GM23338 (cell line): ENCODE results near the gene CDYL. TPM values are rescaled to one million over a fixed set of nuclear protein-coding genes. Genes with fewer than 3 reads are reported as not detected.

Source experiments
- ATAC-seq: fragments of 200-7000 bp; cut with Tn5 transposase; 3 replicates; pipeline ENCODE4 v1.9.1; 2020
- DNase-seq: peaks from one replicate; pipeline ENCODE4 v3.0.0-alpha.2; 2015; ENCODE audit warnings: low spot score
- H2AFZ ChIP-seq: fragments of 200-600 bp; sonication (generic); 2 replicates; pipeline ENCODE4 v1.8.0; 2016; ENCODE audit warnings: antibody characterized with exemption, mild to moderate bottlenecking, moderate library complexity
- H3F3A ChIP-seq: fragments of 200-600 bp; sonication (generic); replicated peaks from 2 replicates; pipeline ENCODE4 v1.8.0; 2017; ENCODE audit warnings: antibody characterized with exemption, mixed run types, low read depth
- H3K27ac ChIP-seq: fragments of 200-600 bp; sonication (generic); 2 replicates; pipeline ENCODE4 v1.6.1; 2016; ENCODE audit warnings: low read depth
- H3K27me3 ChIP-seq: fragments of 200-600 bp; sonication (generic); 2 replicates; pipeline ENCODE4 v1.8.0; 2016; ENCODE audit warnings: mild to moderate bottlenecking, mixed run types, moderate library complexity; ENCODE audit not compliant: insufficient read depth
- H3K36me3 ChIP-seq: fragments of 200-600 bp; sonication (generic); 2 replicates; pipeline ENCODE4 v1.8.0; 2016; ENCODE audit warnings: mild to moderate bottlenecking; ENCODE audit not compliant: insufficient read depth
- H3K4me1 ChIP-seq: fragments of 200-600 bp; sonication (generic); 2 replicates; pipeline ENCODE4 v1.8.0; 2016; ENCODE audit warnings: mild to moderate bottlenecking, moderate library complexity; ENCODE audit not compliant: insufficient read depth
- H3K4me2 ChIP-seq: fragments of 200-600 bp; sonication (generic); 2 replicates; pipeline ENCODE4 v1.7.1; 2017; ENCODE audit warnings: mixed run types
- H3K4me3 ChIP-seq: fragments of 200-600 bp; sonication (generic); 2 replicates; pipeline ENCODE4 v1.6.1; 2016; ENCODE audit warnings: mixed run types
- H3K79me2 ChIP-seq: fragments of 200-600 bp; sonication (generic); replicated peaks from 2 replicates; pipeline ENCODE4 v1.8.0; 2017; ENCODE audit warnings: mild to moderate bottlenecking; ENCODE audit not compliant: insufficient read depth
- H3K9me2 ChIP-seq: fragments of 200-600 bp; sonication (generic); 2 replicates; pipeline ENCODE4 v1.8.0; 2017; ENCODE audit not compliant: insufficient read depth
- H4K20me1 ChIP-seq: fragments of 200-600 bp; sonication (generic); replicated peaks from 2 replicates; pipeline ENCODE4 v1.8.0; 2017; ENCODE audit warnings: mild to moderate bottlenecking; ENCODE audit not compliant: insufficient read depth
- H3K27ac Mint-ChIP-seq: 2 replicates; pipeline ENCODE4 v1.8.0; 2020; ENCODE audit warnings: inconsistent platforms, mild to moderate bottlenecking, moderate library complexity, mixed read lengths
- H3K27me3 Mint-ChIP-seq: 3 replicates; pipeline ENCODE4 v1.8.0; 2022; ENCODE audit warnings: low read depth, mild to moderate bottlenecking, moderate library complexity, mixed read lengths, inconsistent platforms; ENCODE audit not compliant: insufficient read depth, poor library complexity
- H3K36me3 Mint-ChIP-seq: 3 replicates; pipeline ENCODE4 v1.8.0; 2021; ENCODE audit warnings: low read depth, mild to moderate bottlenecking, inconsistent platforms, moderate library complexity, mixed read lengths
- H3K4me1 Mint-ChIP-seq: 3 replicates; pipeline ENCODE4 v1.8.0; 2020; ENCODE audit warnings: mild to moderate bottlenecking, inconsistent platforms, mixed read lengths
- H3K4me3 Mint-ChIP-seq: 3 replicates; pipeline ENCODE4 v1.8.0; 2021; ENCODE audit warnings: moderate library complexity, mild to moderate bottlenecking, inconsistent platforms, mixed read lengths
- H3K9me3 Mint-ChIP-seq: 3 replicates; pipeline ENCODE4 v1.8.0; 2020; ENCODE audit warnings: moderate library complexity, mild to moderate bottlenecking, inconsistent platforms, mixed read lengths
- CREB1 ChIP-seq: fragments of 250-450 bp; sonication (Bioruptor Pico); IDR thresholded peaks from 2 replicates; pipeline ENCODE4 v1.5.0; 2020; ENCODE audit warnings: low read depth, mild to moderate bottlenecking, moderate library complexity
- NANOG ChIP-seq: IDR thresholded peaks from 2 replicates; pipeline ENCODE4 v1.6.1; 2016; ENCODE audit warnings: antibody characterized with exemption, borderline replicate concordance
- REST ChIP-seq: IDR thresholded peaks from one replicate; pipeline ENCODE4 v1.6.1; 2018; ENCODE audit warnings: antibody characterized with exemption; ENCODE audit not compliant: unreplicated experiment
- ZNF331 ChIP-seq: fragments of 250-450 bp; sonication (Bioruptor Pico); IDR thresholded peaks from 2 replicates; pipeline ENCODE4 v1.5.0; 2020; ENCODE audit warnings: low read depth, mild to moderate bottlenecking, moderate library complexity
- polyA plus RNA-seq: library from polyadenylated mRNA; unstranded; fragments of >200 nt; fragmentation: Nextera tagmentation; extraction: Ambion mirVana; gene quantifications from 2 replicates; pipeline ENCODE4 v1.2.1, GENCODE V29; 2016
- total RNA-seq: library from RNA; depleted of rRNA; stranded (reverse); fragments of >200 nt; shearing (Covaris generic); gene quantifications from 2 replicates; pipeline ENCODE4 v1.2.3, GENCODE V29; 2014
- TF ChIP-seq, protein P1 (sequence below): fragments of 250-450 bp; sonication (Bioruptor Pico); IDR thresholded peaks from 2 replicates; pipeline ENCODE4 v1.5.0; 2020; ENCODE audit warnings: mild to moderate bottlenecking, moderate library complexity

CDYL gene
- total and polyA plus RNA-seq, 2 experiments from 2014 or later = 67.2 to 128 TPM

DNA sequence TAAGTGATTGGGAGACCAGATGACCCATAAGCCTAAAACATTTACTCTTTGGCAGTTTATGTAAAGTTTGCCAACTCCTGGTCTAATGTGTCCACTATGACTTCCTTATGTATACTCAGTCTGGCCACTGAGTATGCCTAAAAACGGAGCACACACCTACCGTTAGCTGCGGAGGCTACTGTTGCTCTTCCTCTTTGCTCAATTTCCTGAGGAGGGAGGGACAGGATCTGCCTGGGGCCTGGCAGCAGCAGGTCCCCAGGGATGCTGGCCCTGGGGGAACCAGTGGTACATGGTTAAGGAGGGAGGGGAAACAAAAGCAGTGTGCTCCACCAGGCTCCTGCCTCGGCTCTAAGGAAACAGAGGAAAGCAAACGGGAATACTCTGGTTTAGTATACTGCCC is 113.5 kb downstream of the CDYL start (continued):
- TF ChIP-seq, protein P1, sequence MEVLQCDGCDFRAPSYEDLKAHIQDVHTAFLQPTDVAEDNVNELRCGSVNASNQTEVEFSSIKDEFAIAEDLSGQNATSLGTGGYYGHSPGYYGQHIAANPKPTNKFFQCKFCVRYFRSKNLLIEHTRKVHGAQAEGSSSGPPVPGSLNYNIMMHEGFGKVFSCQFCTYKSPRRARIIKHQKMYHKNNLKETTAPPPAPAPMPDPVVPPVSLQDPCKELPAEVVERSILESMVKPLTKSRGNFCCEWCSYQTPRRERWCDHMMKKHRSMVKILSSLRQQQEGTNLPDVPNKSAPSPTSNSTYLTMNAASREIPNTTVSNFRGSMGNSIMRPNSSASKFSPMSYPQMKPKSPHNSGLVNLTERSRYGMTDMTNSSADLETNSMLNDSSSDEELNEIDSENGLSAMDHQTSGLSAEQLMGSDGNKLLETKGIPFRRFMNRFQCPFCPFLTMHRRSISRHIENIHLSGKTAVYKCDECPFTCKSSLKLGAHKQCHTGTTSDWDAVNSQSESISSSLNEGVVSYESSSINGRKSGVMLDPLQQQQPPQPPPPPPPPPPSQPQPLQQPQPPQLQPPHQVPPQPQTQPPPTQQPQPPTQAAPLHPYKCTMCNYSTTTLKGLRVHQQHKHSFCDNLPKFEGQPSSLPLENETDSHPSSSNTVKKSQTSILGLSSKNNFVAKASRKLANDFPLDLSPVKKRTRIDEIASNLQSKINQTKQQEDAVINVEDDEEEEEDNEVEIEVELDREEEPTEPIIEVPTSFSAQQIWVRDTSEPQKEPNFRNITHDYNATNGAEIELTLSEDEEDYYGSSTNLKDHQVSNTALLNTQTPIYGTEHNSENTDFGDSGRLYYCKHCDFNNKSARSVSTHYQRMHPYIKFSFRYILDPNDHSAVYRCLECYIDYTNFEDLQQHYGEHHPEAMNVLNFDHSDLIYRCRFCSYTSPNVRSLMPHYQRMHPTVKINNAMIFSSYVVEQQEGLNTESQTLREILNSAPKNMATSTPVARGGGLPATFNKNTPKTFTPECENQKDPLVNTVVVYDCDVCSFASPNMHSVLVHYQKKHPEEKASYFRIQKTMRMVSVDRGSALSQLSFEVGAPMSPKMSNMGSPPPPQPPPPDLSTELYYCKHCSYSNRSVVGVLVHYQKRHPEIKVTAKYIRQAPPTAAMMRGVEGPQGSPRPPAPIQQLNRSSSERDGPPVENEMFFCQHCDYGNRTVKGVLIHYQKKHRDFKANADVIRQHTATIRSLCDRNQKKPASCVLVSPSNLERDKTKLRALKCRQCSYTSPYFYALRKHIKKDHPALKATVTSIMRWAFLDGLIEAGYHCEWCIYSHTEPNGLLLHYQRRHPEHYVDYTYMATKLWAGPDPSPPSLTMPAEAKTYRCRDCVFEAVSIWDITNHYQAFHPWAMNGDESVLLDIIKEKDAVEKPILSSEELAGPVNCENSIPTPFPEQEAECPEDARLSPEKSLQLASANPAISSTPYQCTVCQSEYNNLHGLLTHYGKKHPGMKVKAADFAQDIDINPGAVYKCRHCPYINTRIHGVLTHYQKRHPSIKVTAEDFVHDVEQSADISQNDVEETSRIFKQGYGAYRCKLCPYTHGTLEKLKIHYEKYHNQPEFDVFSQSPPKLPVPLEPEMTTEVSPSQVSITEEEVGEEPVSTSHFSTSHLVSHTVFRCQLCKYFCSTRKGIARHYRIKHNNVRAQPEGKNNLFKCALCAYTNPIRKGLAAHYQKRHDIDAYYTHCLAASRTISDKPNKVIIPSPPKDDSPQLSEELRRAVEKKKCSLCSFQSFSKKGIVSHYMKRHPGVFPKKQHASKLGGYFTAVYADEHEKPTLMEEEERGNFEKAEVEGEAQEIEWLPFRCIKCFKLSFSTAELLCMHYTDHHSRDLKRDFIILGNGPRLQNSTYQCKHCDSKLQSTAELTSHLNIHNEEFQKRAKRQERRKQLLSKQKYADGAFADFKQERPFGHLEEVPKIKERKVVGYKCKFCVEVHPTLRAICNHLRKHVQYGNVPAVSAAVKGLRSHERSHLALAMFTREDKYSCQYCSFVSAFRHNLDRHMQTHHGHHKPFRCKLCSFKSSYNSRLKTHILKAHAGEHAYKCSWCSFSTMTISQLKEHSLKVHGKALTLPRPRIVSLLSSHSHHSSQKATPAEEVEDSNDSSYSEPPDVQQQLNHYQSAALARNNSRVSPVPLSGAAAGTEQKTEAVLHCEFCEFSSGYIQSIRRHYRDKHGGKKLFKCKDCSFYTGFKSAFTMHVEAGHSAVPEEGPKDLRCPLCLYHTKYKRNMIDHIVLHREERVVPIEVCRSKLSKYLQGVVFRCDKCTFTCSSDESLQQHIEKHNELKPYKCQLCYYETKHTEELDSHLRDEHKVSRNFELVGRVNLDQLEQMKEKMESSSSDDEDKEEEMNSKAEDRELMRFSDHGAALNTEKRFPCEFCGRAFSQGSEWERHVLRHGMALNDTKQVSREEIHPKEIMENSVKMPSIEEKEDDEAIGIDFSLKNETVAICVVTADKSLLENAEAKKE (CRISPR knock-in tag) = no peak
- TF ChIP-seq REST (no peak), NANOG (no peak), ZNF331 (no peak)

DNA sequence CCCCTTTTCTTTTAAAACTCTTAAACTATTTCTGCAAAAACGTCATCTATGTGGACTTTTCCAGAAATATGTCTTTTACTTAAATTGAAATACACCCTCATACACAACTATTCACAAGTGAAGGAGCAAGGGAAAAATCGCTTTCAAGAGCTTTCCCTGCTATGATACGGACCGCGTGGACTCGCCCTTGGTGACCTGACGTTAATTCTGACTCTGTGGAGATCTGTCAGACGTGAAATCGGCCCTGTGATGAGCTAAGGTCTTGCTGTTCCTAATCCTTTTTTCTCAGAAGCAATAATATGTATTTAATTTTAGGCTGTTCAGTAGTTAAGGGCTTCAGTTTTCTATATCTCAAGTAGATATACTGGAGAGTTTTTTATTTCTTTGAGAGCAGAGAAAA is 114.0 kb downstream of the CDYL start:
- Histone ChIP-seq H3K4me3 (no peak overlapping the region), H3K79me2 (peaks cover 85% of the 10 kb centered on the region), H2AFZ (no peak overlapping the region), H3K4me1 (peaks cover 11% of the 10 kb centered on the region; the same call in 1 of the 2 replicates), H3K9me2 (no peaks in the 10 kb centered on the region), H3K27ac (no peak overlapping the region), H3F3A (peaks cover 13% of the 10 kb centered on the region), H3K27me3 (no peaks in the 10 kb centered on the region), H3K4me2 (no peak overlapping the region), H3K36me3 (no peaks in the 10 kb centered on the region), H4K20me1 (peaks cover 78% of the 10 kb centered on the region)
- DNase-seq = no peak
- ATAC-seq = no peak
- Mint-ChIP-seq H3K4me3 (no peak overlapping the region), H3K9me3 (no peaks in the 10 kb centered on the region), H3K4me1 (peaks cover 38% of the 10 kb centered on the region), H3K27me3 (peaks cover 17% of the 10 kb centered on the region), H3K27ac (no peak overlapping the region), H3K36me3 (peaks cover 36% of the 10 kb centered on the region)
- TF ChIP-seq CREB1 (CRISPR knock-in tag) (no peak), NANOG (no peak)
- TF ChIP-seq, protein P1 (CRISPR knock-in tag) = no peak
